ENCODE data around the gene GGA1.
"Not testable (repeated sequence)": the region's sequence is repeated elsewhere in the genome, so short reads cannot be mapped to it uniquely, and the experiment has no call there.

GGA1 gene

DNA sequence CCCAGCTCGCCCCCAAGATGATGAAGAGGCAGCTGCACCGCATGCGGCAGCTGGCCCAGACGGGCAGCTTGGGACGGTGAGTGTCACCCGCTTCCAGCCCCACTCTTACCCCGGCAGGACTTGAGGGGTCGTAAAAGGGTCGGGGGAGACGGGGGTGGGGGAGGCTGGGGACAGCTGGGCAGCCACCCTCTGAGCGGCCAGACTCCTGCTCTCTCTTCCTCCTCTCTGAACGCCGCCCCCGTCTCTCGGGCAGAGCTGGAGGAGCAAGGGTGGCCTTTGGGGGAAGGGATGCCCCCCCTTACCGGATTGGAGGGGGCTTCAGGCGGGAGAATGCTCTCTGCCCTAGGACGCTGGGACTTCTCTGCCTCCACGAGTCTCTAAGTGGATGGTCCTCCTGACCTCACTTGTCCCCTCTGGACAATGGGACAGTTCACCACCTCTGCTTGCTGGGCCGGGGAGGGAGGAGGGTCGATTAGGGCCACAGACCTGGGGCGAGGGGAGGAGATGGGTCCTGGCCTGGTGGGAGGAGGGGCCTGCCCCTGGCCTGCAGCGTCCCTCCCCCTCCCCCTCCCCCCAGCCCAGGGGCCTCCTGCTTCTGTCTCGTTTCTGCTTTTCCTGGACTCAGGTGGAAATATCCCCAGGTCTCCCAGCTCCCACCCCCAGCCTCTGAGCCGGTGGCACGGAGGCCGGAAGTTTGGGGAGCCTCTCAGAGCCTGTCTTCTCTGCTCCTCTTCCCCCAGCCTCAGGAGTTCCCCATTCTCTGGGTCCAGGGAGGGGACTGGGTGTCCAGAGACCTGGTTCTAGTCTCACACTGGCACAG lies 31.3 kb downstream of the GGA1 start:
- Histone ChIP-seq H3K36me3 (ENCODE audit: control insufficient read depth in 2 of 2, insufficient read depth in 2 of 2, low read length in 2 of 2) (no peaks in the 10 kb centered on the region), H3K4me1 (ENCODE audit: control insufficient read depth, insufficient read depth, low read length) (peaks cover 34% of the 10 kb centered on the region), H3K9ac (ENCODE audit: low read length in 2 of 2) (peak overlapping the region; percentile 29 to 45), H3K9me3 (ENCODE audit: control insufficient read depth in 2 of 2, low read length in 2 of 2) (no peaks in the 10 kb centered on the region), H3K4me3 (ENCODE audit: low read length in 2 of 2) (peak overlapping the region; percentile 59 to 66), H3K27ac (ENCODE audit: low read length) (no peak overlapping the region), H3K27me3 (ENCODE audit: control insufficient read depth in 1 of 2, insufficient read depth in 2 of 2, low read length in 2 of 2) (peaks cover 2 to 13% of the 10 kb centered on the region in 2 donors)

DNA sequence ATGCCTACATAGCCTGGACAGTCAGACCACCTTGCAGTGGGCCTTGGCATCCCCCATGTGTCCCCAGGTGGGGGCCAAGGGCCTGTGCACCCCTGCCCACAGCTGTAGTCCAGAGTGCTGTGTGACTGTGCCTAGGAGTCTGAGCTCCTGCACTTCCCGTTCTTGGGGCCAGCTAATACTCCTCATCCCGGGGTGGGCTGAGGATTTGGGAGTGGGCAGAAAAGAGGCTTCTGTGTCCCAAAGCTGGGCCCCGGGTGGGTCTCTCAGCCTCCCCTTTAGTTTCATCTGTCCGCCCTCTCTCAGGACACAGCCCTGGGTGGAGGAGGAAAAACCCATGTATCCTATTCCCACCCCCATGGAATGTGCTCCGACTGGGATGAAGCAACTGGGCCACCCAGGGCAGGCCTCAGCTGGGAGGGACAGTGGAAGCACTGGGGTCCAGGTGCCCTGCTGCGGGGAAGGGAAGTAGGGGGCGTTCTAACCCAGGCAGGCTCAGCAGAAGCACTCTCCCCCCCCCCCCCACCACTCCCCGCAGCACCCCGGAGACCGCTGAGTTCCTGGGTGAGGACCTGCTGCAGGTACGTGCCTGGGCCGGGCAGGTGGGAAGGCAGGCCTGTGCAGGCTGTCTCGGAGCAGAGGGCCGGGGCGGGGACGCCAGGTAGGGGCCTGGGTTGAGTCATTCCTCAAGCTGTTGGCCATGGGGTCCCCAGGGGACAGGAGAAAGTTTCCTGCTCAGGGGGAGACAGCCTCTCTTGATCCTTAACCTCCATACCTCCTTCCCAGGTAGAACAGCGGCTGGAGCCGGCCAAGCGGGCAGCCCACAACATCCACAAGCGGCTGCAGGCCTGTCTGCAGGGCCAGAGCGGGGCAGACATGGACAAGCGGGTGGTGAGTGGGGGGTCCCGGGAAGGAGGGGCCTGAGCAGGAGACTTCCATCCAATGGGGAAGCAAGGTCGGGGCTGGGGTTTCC lies 32.2 kb downstream of the GGA1 start:
- H3K27ac ChIP-seq (ENCODE audit: low read length), result no peak overlapping the region
- H3K36me3 ChIP-seq (ENCODE audit: control insufficient read depth in 2 of 2, insufficient read depth in 2 of 2, low read length in 2 of 2), result no peaks in the 10 kb centered on the region

GRCh38 chr22:37641561-37641949 lies 32.9 kb downstream of the GGA1 start:
- Histone ChIP-seq H3K4me1 (ENCODE audit: control insufficient read depth, insufficient read depth, low read length) (peaks cover 27% of the 10 kb centered on the region), H3K4me3 (ENCODE audit: low read length in 2 of 2) (no peak overlapping the region), H3K9ac (ENCODE audit: low read length in 2 of 2) (no peak overlapping the region), H3K9me3 (ENCODE audit: control insufficient read depth in 2 of 2, low read length in 2 of 2) (no peaks in the 10 kb centered on the region), H3K27ac (ENCODE audit: low read length) (no peak overlapping the region), H3K36me3 (ENCODE audit: control insufficient read depth in 2 of 2, insufficient read depth in 2 of 2, low read length in 2 of 2) (no peaks in the 10 kb centered on the region), H3K27me3 (ENCODE audit: control insufficient read depth in 1 of 2, insufficient read depth in 2 of 2, low read length in 2 of 2) (peaks cover 2 to 13% of the 10 kb centered on the region in 2 donors)

More for the DNA sequence above, 32.2 kb downstream of the GGA1 start:
- H3K4me1 ChIP-seq (ENCODE audit: control insufficient read depth, insufficient read depth, low read length), result peaks cover 30% of the 10 kb centered on the region
- peaks cover 2 to 13% of the 10 kb centered on the region in 2 donors for H3K27me3 ChIP-seq (ENCODE audit: control insufficient read depth in 1 of 2, insufficient read depth in 2 of 2, low read length in 2 of 2)
- H3K4me3 ChIP-seq (ENCODE audit: low read length in 2 of 2), result peak overlapping the region in 1 of 2 donors; percentile 44
- H3K9me3 ChIP-seq (ENCODE audit: control insufficient read depth in 2 of 2, low read length in 2 of 2), result no peaks in the 10 kb centered on the region
- peak overlapping the region in 1 of 2 donors; percentile 29 for H3K9ac ChIP-seq (ENCODE audit: low read length in 2 of 2)

- H3K4me3 ChIP-seq (ENCODE audit: low read length in 2 of 2), result no peak overlapping the region
These were observed 34.7 kb downstream of the GGA1 start for GRCh38 chr22:37643225-37643847.

GRCh38 chr22:37647317-37647716 lies 38.7 kb downstream of the GGA1 start:
- H3K9ac ChIP-seq (ENCODE audit: low read length in 2 of 2), result no peak overlapping the region
- no peaks in the 10 kb centered on the region for H3K36me3 ChIP-seq (ENCODE audit: control insufficient read depth in 2 of 2, insufficient read depth in 2 of 2, low read length in 2 of 2)
- no peaks in the 10 kb centered on the region for H3K9me3 ChIP-seq (ENCODE audit: control insufficient read depth in 2 of 2, low read length in 2 of 2)
- H3K27ac ChIP-seq (ENCODE audit: low read length), result no peak overlapping the region
- peaks cover 13% of the 10 kb centered on the region for H3K4me1 ChIP-seq (ENCODE audit: control insufficient read depth, insufficient read depth, low read length)
- H3K4me3 ChIP-seq (ENCODE audit: low read length in 2 of 2), result no peak overlapping the region
- no peaks in the 10 kb centered on the region for H3K27me3 ChIP-seq (ENCODE audit: control insufficient read depth in 1 of 2, insufficient read depth in 2 of 2, low read length in 2 of 2)

More at GRCh38 chr22:37643225-37643847, 34.7 kb downstream of the GGA1 start:
- H3K9me3 ChIP-seq (ENCODE audit: control insufficient read depth in 2 of 2, low read length in 2 of 2), result no peaks in the 10 kb centered on the region
- H3K27ac ChIP-seq (ENCODE audit: low read length), result no peak overlapping the region
- peaks cover 2 to 13% of the 10 kb centered on the region in 2 donors for H3K27me3 ChIP-seq (ENCODE audit: control insufficient read depth in 1 of 2, insufficient read depth in 2 of 2, low read length in 2 of 2)
- no peaks in the 10 kb centered on the region for H3K36me3 ChIP-seq (ENCODE audit: control insufficient read depth in 2 of 2, insufficient read depth in 2 of 2, low read length in 2 of 2)
- no peak overlapping the region for H3K9ac ChIP-seq (ENCODE audit: low read length in 2 of 2)
- peaks cover 24% of the 10 kb centered on the region for H3K4me1 ChIP-seq (ENCODE audit: control insufficient read depth, insufficient read depth, low read length)

GRCh38 chr22:37647928-37648327 lies 39.3 kb downstream of the GGA1 start:
- no peak overlapping the region for H3K27ac ChIP-seq (ENCODE audit: low read length)
- no peaks in the 10 kb centered on the region for H3K36me3 ChIP-seq (ENCODE audit: control insufficient read depth in 2 of 2, insufficient read depth in 2 of 2, low read length in 2 of 2)
- no peaks in the 10 kb centered on the region for H3K27me3 ChIP-seq (ENCODE audit: control insufficient read depth in 1 of 2, insufficient read depth in 2 of 2, low read length in 2 of 2)
- peaks cover 8% of the 10 kb centered on the region for H3K4me1 ChIP-seq (ENCODE audit: control insufficient read depth, insufficient read depth, low read length)
- H3K4me3 ChIP-seq (ENCODE audit: low read length in 2 of 2), result no peak overlapping the region
- no peaks in the 10 kb centered on the region for H3K9me3 ChIP-seq (ENCODE audit: control insufficient read depth in 2 of 2, low read length in 2 of 2)
- no peak overlapping the region for H3K9ac ChIP-seq (ENCODE audit: low read length in 2 of 2)

DNA sequence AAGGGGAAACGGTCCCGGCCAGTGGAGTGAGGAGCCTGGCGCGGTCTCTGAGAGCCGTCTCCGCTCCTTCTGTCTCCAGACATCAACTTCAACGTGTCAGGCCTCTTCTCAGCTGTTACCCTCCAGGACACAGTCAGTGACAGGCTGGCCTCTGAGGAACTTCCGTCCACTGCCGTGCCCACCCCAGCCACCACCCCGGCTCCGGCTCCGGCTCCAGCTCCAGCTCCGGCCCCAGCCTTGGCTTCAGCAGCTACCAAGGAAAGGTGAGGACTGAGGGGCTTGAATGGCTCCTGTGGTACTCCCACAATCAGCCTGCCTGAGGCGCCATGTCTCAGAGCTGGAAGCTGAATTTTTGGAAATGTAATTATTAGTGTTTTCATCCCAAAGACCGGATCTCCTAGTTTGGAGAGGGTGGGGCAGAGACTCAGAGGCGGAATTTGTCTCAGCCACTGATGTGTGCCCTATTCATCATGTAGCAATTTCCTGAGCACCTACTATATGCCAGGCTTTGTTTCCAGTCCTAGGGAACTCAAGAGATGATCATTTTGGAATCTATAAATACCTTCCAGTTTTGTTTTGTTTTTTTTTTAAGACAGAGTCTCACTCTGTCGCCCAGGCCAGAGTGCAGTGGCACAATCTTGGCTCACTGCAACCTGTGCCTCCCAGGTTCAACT lies 42.0 kb downstream of the GGA1 start:
- Histone ChIP-seq H3K4me1 (ENCODE audit: control insufficient read depth, insufficient read depth, low read length) (no peaks in the 10 kb centered on the region), H3K36me3 (ENCODE audit: control insufficient read depth in 2 of 2, insufficient read depth in 2 of 2, low read length in 2 of 2) (no peaks in the 10 kb centered on the region), H3K27me3 (ENCODE audit: control insufficient read depth in 1 of 2, insufficient read depth in 2 of 2, low read length in 2 of 2) (no peaks in the 10 kb centered on the region)

GRCh38 chr22:37654563-37655251 lies 46.1 kb downstream of the GGA1 start:
- Histone ChIP-seq H3K36me3 (ENCODE audit: control insufficient read depth in 2 of 2, insufficient read depth in 2 of 2, low read length in 2 of 2) (no peaks in the 10 kb centered on the region), H3K9me3 (ENCODE audit: control insufficient read depth in 2 of 2, low read length in 2 of 2) (no peaks in the 10 kb centered on the region), H3K27me3 (ENCODE audit: control insufficient read depth in 1 of 2, insufficient read depth in 2 of 2, low read length in 2 of 2) (no peaks in the 10 kb centered on the region), H3K9ac (ENCODE audit: low read length in 2 of 2) (no peak overlapping the region), H3K4me1 (ENCODE audit: control insufficient read depth, insufficient read depth, low read length) (peaks cover 12% of the 10 kb centered on the region), H3K4me3 (ENCODE audit: low read length in 2 of 2) (no peak overlapping the region), H3K27ac (ENCODE audit: low read length) (no peak overlapping the region)

More for the DNA sequence above, 42.0 kb downstream of the GGA1 start:
- Histone ChIP-seq H3K9me3 (ENCODE audit: control insufficient read depth in 2 of 2, low read length in 2 of 2) (no peaks in the 10 kb centered on the region), H3K27ac (ENCODE audit: low read length) (no peak overlapping the region), H3K9ac (ENCODE audit: low read length in 2 of 2) (no peak overlapping the region), H3K4me3 (ENCODE audit: low read length in 2 of 2) (no peak overlapping the region)

GRCh38 chr22:37655252-37655563 lies 46.6 kb downstream of the GGA1 start:
- no peaks in the 10 kb centered on the region for H3K27me3 ChIP-seq (ENCODE audit: control insufficient read depth in 1 of 2, insufficient read depth in 2 of 2, low read length in 2 of 2)
- peaks cover 17% of the 10 kb centered on the region for H3K4me1 ChIP-seq (ENCODE audit: control insufficient read depth, insufficient read depth, low read length)
- H3K9me3 ChIP-seq (ENCODE audit: control insufficient read depth in 2 of 2, low read length in 2 of 2), result no peaks in the 10 kb centered on the region
- no peak overlapping the region for H3K27ac ChIP-seq (ENCODE audit: low read length)
- H3K36me3 ChIP-seq (ENCODE audit: control insufficient read depth in 2 of 2, insufficient read depth in 2 of 2, low read length in 2 of 2), result no peaks in the 10 kb centered on the region
- no peak overlapping the region for H3K9ac ChIP-seq (ENCODE audit: low read length in 2 of 2)
- no peak overlapping the region for H3K4me3 ChIP-seq (ENCODE audit: low read length in 2 of 2)

DNA sequence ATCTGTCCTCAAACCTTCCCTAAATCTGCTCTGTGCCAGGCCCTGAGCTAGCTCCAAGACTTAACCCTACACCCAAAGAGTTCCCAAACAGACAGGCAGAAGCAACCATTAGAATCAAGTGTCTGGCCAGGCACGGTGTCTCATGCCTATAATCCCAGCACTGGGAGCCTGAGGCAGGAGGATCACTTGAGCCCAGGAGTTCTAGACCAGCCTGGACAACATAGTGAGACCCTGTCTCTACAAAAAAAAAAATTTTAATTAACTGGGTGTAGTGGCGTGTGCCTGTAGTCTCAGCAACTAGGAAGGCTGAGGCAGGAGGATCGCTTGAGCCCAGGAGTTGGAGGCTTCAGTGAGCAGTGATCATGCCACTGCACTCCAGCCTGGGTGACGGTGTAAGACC lies 47.9 kb downstream of the GGA1 start:
- H3K9me3 ChIP-seq (ENCODE audit: control insufficient read depth in 2 of 2, low read length in 2 of 2); H3K4me3 ChIP-seq (ENCODE audit: low read length in 2 of 2); H3K27me3 ChIP-seq (ENCODE audit: control insufficient read depth in 1 of 2, insufficient read depth in 2 of 2, low read length in 2 of 2); H3K9ac ChIP-seq (ENCODE audit: low read length in 2 of 2); H3K27ac ChIP-seq (ENCODE audit: low read length); H3K36me3 ChIP-seq (ENCODE audit: control insufficient read depth in 2 of 2, insufficient read depth in 2 of 2, low read length in 2 of 2): not testable (repeated sequence)
- peaks cover 31% of the 10 kb centered on the region for H3K4me1 ChIP-seq (ENCODE audit: control insufficient read depth, insufficient read depth, low read length)

All from stomach smooth muscle (tissue), 2 donors.